Fibroblast of mammary gland (primary cell): ENCODE measurements around the gene TSC2.

Experiments
- DNase-seq: peaks from one replicate; pipeline ENCODE4 v3.0.0-alpha.2; 2010; ENCODE audit warnings: low read depth
- H3K4me3 ChIP-seq: 2 replicates; pipeline ENCODE4 v1.5.1; 2011; ENCODE audit warnings: low read depth, mild to moderate bottlenecking, low read length, moderate library complexity; ENCODE audit not compliant: control insufficient read depth
- TF ChIP-seq, protein P1 (sequence below): conservative IDR thresholded peaks from 2 replicates; pipeline ENCODE4 v1.5.1; 2011; ENCODE audit warnings: low read depth, low read length, inconsistent platforms; ENCODE audit not compliant: control insufficient read depth, insufficient read depth

Gene TSC2

DNA sequence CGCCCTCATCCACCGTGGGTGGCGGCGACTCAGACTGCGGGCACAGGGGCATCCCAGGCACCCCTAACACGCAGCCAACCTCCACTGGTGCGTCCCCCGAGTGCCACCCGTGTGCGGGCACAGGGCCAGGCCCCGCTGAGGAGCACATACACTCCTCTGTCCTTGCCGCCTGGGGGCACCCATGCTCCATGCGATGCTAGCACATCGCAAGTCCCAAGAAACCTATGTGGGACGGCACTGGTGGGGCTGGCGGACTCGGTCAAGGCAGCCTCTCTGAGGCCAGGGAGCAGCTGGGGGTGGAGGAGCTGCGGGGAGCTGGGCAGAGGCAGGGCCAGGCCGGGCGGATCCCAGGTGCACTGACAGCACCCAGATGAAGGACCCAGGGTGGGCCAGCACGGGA lies 42.1 kb upstream of the TSC2 start:
- TF ChIP-seq, protein P1, sequence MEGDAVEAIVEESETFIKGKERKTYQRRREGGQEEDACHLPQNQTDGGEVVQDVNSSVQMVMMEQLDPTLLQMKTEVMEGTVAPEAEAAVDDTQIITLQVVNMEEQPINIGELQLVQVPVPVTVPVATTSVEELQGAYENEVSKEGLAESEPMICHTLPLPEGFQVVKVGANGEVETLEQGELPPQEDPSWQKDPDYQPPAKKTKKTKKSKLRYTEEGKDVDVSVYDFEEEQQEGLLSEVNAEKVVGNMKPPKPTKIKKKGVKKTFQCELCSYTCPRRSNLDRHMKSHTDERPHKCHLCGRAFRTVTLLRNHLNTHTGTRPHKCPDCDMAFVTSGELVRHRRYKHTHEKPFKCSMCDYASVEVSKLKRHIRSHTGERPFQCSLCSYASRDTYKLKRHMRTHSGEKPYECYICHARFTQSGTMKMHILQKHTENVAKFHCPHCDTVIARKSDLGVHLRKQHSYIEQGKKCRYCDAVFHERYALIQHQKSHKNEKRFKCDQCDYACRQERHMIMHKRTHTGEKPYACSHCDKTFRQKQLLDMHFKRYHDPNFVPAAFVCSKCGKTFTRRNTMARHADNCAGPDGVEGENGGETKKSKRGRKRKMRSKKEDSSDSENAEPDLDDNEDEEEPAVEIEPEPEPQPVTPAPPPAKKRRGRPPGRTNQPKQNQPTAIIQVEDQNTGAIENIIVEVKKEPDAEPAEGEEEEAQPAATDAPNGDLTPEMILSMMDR = no peak
- H3K4me3 ChIP-seq = no peak overlapping the region
- no peak for DNase-seq

DNA sequence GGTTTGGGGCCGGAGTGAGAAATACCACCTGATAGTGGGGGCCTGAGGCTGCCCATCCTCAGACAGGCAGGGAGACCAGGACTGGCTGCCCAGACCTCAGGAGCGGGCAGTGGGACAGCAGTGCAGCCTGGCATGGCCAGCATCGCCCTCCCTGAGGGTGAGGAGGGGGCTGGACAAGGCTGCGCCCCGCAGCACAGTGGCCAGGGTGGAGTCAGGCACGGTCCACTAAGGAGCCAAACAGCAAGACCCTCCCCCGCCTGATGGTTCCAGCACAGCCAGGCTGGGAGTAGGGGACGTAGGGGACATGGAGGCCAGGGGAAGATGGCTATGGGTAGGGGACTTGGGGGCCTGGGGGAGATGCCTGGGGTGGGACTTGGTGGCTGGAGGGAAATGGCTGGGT lies 41.5 kb upstream of the TSC2 start:
- TF ChIP-seq, protein P1 = no peak
- no peak overlapping the region for H3K4me3 ChIP-seq
- DNase-seq = no peak

GRCh38 chr16:2007081-2007836 lies 40.5 kb upstream of the TSC2 start:
- peak overlapping the region; percentile 63 for H3K4me3 ChIP-seq
- no peak for DNase-seq
- TF ChIP-seq, protein P1 = no peak

GRCh38 chr16:2008009-2008526 lies 39.7 kb upstream of the TSC2 start:
- peak; percentile 89 for DNase-seq
- peak overlapping the region; percentile 63 for H3K4me3 ChIP-seq
- TF ChIP-seq, protein P1 = no peak

DNA sequence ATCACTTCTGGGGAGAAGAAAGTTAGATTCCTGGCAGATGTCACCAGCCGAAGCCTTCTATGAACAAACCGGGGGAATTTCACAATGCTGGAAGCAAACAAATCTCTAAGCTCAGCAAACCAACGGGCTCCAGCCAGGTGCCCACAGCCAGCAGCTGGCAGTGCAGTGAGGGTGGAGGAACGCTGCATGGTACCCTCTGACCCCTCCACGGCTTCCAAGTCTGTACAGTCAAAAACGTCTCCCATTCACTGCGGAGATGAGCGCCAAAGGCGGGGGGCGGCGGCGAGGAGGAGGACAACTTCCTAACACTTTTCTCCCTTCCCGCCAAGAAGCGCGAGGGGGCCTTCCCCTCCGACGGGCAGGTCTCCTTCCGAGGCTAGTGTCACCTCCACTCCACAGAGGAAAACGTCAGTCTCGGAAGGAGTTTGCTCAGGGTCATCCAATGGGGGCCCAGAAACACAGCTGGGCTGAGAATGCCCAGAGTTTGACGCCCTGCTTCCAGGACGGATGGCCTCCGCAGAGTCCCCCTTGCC lies 39.1 kb upstream of the TSC2 start:
- TF ChIP-seq, protein P1 = no peak
- H3K4me3 ChIP-seq = peak overlapping the region; percentile 63
- peak; percentile 55 for DNase-seq

DNA sequence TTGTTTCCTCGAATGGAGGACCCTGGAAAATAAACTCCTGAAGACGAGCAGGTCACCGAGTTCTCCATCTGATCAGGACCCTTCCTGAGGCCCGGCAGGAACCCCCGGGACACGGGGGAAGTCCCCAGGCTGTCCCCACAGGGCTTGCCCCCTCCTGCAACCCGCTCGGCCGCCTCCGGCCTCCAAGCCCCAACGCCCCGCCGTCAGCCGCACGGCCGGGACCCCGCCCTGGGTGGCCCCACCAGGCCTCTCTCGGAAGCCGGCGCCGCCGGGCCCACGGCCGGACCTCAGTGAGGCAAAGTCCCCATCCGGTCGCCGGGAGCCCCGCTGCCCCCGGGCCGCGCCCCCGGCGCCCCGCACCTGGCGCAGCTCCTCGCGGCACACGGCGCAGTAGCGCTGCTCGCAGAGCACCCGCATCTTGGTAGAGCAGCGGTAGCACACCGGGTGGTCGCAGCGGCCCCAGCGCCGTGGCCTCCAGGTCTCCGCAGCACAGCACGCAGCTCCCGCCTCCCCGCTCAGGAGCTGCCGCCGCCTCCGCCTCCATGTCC lies 38.5 kb upstream of the TSC2 start:
- H3K4me3 ChIP-seq = peak overlapping the region; percentile 63

More for the DNA sequence above, 38.5 kb upstream of the TSC2 start:
- DNase-seq = no peak
- TF ChIP-seq, protein P1 = no peak
